Measurements from ENCODE around the gene PLCL1.

DNA sequence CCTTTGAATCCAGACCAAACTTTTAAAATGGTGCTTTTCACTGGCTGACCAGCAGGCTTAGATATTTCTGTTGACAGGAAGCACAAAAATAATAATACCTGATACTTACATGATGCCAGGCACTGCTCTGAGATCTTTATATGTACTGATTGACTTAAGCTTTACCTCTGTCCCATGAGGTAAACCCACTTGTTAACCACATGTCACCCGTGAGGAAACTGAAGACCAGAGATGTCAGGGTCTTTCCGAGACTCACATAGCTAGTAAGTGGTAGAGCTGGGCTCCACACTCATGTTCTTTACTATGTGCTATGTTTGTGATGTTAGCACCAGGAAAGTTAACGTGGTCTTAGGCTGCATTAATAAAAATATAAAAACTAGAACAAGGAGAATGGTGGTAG, 297.7 kb downstream of the PLCL1 start:
- TF ChIP-seq, protein P1, sequence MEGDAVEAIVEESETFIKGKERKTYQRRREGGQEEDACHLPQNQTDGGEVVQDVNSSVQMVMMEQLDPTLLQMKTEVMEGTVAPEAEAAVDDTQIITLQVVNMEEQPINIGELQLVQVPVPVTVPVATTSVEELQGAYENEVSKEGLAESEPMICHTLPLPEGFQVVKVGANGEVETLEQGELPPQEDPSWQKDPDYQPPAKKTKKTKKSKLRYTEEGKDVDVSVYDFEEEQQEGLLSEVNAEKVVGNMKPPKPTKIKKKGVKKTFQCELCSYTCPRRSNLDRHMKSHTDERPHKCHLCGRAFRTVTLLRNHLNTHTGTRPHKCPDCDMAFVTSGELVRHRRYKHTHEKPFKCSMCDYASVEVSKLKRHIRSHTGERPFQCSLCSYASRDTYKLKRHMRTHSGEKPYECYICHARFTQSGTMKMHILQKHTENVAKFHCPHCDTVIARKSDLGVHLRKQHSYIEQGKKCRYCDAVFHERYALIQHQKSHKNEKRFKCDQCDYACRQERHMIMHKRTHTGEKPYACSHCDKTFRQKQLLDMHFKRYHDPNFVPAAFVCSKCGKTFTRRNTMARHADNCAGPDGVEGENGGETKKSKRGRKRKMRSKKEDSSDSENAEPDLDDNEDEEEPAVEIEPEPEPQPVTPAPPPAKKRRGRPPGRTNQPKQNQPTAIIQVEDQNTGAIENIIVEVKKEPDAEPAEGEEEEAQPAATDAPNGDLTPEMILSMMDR (conservative IDR thresholded peaks at IDR 0.05) = no peak
- TF ChIP-seq EZH2 (IDR thresholded peaks at IDR 0.05; ENCODE audit: low read depth) = no peak

Data from PC-9 (cell line).